SK-N-SH (cell line): ENCODE data around the gene TTC7B. TPM values are rescaled to one million over a fixed set of nuclear protein-coding genes. Genes with fewer than 3 reads are reported as not detected.

Experiments
- CTCF ChIA-PET: fragments of 300-600, 350-600 bp; formaldehyde crosslinking; extraction: SDS; loops from one replicate; lab custom pipeline; 2021; lab: Yijun Ruan, JAX
- POLR2A ChIA-PET: fragments of 350-600 bp; sonication (Branson Sonifier 250); formaldehyde crosslinking; extraction: SDS; loops from one replicate; lab custom pipeline; 2020; ENCODE audit warnings: antibody characterized with exemption, inconsistent platforms; lab: Yijun Ruan, JAX
- DNase-seq: peaks from one replicate; pipeline ENCODE4 v3.0.0; 2012
- H2AFZ ChIP-seq: fragments of 200-600 bp; sonication (generic); 2 replicates; pipeline ENCODE4 v1.8.1; 2016; ENCODE audit warnings: antibody characterized with exemption, mild to moderate bottlenecking, low read depth
- H3F3A ChIP-seq: fragments of 200-600 bp; sonication (generic); replicated peaks from 2 replicates; pipeline ENCODE3; 2016; ENCODE audit warnings: antibody characterized with exemption, mild to moderate bottlenecking; ENCODE audit not compliant: insufficient read depth
- H3K27ac ChIP-seq, 2 experiments: fragments of 200-500 bp in 1 of 2; fragments of 200-600 bp in 1 of 2; sonication (Bioruptor generic) in 1 of 2; sonication (generic), shearing (Covaris generic) in 1 of 2; 2 replicates each; pipeline versions ENCODE4 v1.5.1 to v1.6.1; 2014 to 2016; ENCODE audit warnings: low read depth in 2 of 2, inconsistent platforms in 1 of 2, low read length in 1 of 2, mild to moderate bottlenecking in 1 of 2, mixed read lengths in 1 of 2
- H3K27me3 ChIP-seq: fragments of 200-600 bp; sonication (generic), shearing (Covaris generic); 2 replicates; pipeline ENCODE4 v1.6.1; 2016; ENCODE audit warnings: mixed run types; ENCODE audit not compliant: insufficient read depth
- H3K36me3 ChIP-seq, 2 experiments: fragments of 200-500 bp in 1 of 2; fragments of 200-600 bp in 1 of 2; sonication (Bioruptor generic) in 1 of 2; sonication (generic) in 1 of 2; replicated peaks in 1 of 2; 2 replicates each; pipeline versions ENCODE3 to v1.5.1; 2014 to 2016; ENCODE audit warnings: low read length in 1 of 2, mild to moderate bottlenecking in 1 of 2; ENCODE audit not compliant: insufficient read depth in 2 of 2, control insufficient read depth in 1 of 2
- H3K4me1 ChIP-seq, 2 experiments: fragments of 200-500 bp in 1 of 2; fragments of 200-600 bp in 1 of 2; sonication (Bioruptor generic) in 1 of 2; sonication (generic), shearing (Covaris generic) in 1 of 2; 2 replicates each; pipeline versions ENCODE4 v1.5.1 to v1.6.1; 2014 to 2016; ENCODE audit warnings: low read depth in 1 of 2, low read length in 1 of 2, mixed run types in 1 of 2; ENCODE audit not compliant: insufficient read depth in 2 of 2, control insufficient read depth in 1 of 2
- H3K4me2 ChIP-seq: fragments of 200-600 bp; sonication (generic), shearing (Covaris generic); 2 replicates; pipeline ENCODE4 v1.6.1; 2017; ENCODE audit warnings: mixed run types
- H3K4me3 ChIP-seq, 2 experiments: fragments of 200-500 bp in 1 of 2; fragments of 200-600 bp in 1 of 2; sonication (Bioruptor generic) in 1 of 2; sonication (generic), shearing (Covaris generic) in 1 of 2; 2 replicates each; pipeline versions ENCODE4 v1.5.1 to v1.8.1; 2014 to 2016; ENCODE audit warnings: low read depth in 2 of 2, inconsistent platforms in 1 of 2, low read length in 1 of 2, mild to moderate bottlenecking in 1 of 2, mixed read lengths in 1 of 2, moderate library complexity in 1 of 2
- H3K79me2 ChIP-seq: fragments of 200-600 bp; sonication (generic); 2 replicates; pipeline ENCODE4 v1.8.1; 2017; ENCODE audit warnings: mild to moderate bottlenecking; ENCODE audit not compliant: insufficient read depth
- H3K9ac ChIP-seq: fragments of 200-600 bp; sonication (generic); 2 replicates; pipeline ENCODE4 v1.6.1; 2017; ENCODE audit warnings: mixed run types
- H3K9me2 ChIP-seq: fragments of 200-600 bp; sonication (generic); 2 replicates; pipeline ENCODE4 v1.6.1; 2017; ENCODE audit warnings: mixed run types
- H3K9me3 ChIP-seq: fragments of 200-600 bp; sonication (generic); 2 replicates; pipeline ENCODE4 v1.6.1; 2017; ENCODE audit warnings: mixed run types, mild to moderate bottlenecking, moderate library complexity
- H4K20me1 ChIP-seq: fragments of 200-600 bp; sonication (generic); 2 replicates; pipeline ENCODE4 v1.6.1; 2017; ENCODE audit warnings: mild to moderate bottlenecking, mixed run types; ENCODE audit not compliant: insufficient read depth
- CHD2 ChIP-seq: fragments of 150-350 bp; IDR thresholded peaks from 2 replicates; pipeline ENCODE4 v1.6.1; 2018; ENCODE audit warnings: low read length; ENCODE audit not compliant: partially characterized antibody
- ELF1 ChIP-seq: IDR thresholded peaks from 2 replicates; pipeline ENCODE4 v1.4.0; 2012
- GATA2 ChIP-seq: sonication (generic); formaldehyde crosslinking; IDR thresholded peaks from 2 replicates; pipeline ENCODE4 v1.5.0; 2020; ENCODE audit warnings: mild to moderate bottlenecking, missing genetic modification reagents
- JUND ChIP-seq: IDR thresholded peaks from 2 replicates; pipeline ENCODE4 v1.4.0; 2012
- MEF2A ChIP-seq: IDR thresholded peaks from 2 replicates; pipeline ENCODE4 v1.4.0; 2012; ENCODE audit warnings: low read depth, borderline replicate concordance
- MXI1 ChIP-seq: IDR thresholded peaks from 2 replicates; pipeline ENCODE4 v1.6.1; 2012; ENCODE audit warnings: mild to moderate bottlenecking, low read depth, low read length, improper control_type of control experiment
- NFIC ChIP-seq: IDR thresholded peaks from 2 replicates; pipeline ENCODE4 v1.4.0; 2012; ENCODE audit warnings: borderline replicate concordance
- POLR2AphosphoS5 ChIP-seq: IDR thresholded peaks from 2 replicates; pipeline ENCODE4 v1.6.1; 2012; ENCODE audit warnings: low read depth, low read length
- RFX5 ChIP-seq: IDR thresholded peaks from 2 replicates; pipeline ENCODE4 v1.6.1; 2012; ENCODE audit warnings: mild to moderate bottlenecking, improper control_type of control experiment, low read length
- RXRA ChIP-seq: IDR thresholded peaks from 2 replicates; pipeline ENCODE4 v1.4.0; 2012; ENCODE audit warnings: low read depth, mild to moderate bottlenecking, borderline replicate concordance
- SMC3 ChIP-seq: IDR thresholded peaks from 2 replicates; pipeline ENCODE4 v1.6.1; 2012; ENCODE audit warnings: low read depth, low read length, improper control_type of control experiment
- TEAD4 ChIP-seq: IDR thresholded peaks from 2 replicates; pipeline ENCODE4 v1.4.0; 2012; ENCODE audit warnings: mild to moderate bottlenecking, borderline replicate concordance; ENCODE audit not compliant: insufficient read depth
- WGBS: methylation state at CpG from one replicate; pipeline ENCODE4 v1.1.6; 2017; ENCODE audit warnings: low lambda C conversion rate; 5-methylcytosine and 5-hydroxymethylcytosine counted together
- polyA plus RNA-seq, 3 experiments: library from polyadenylated mRNA; depleted of rRNA; stranded (reverse); fragments of >200 nt; gene quantifications; 2 replicates each; pipeline ENCODE4 v1.2.3, GENCODE V29; 2012
- TF ChIP-seq, protein P1 (sequence below): fragments of 200-600 bp; sonication (generic); IDR thresholded peaks from 2 replicates; pipeline ENCODE4 v1.6.1; 2017; ENCODE audit warnings: antibody characterized with exemption, mild to moderate bottlenecking, moderate library complexity
- TF ChIP-seq, protein P2 (sequence below): IDR thresholded peaks from 2 replicates; pipeline ENCODE4; 2012
- TF ChIP-seq, protein P3 (sequence below): IDR thresholded peaks from 2 replicates; pipeline ENCODE4 v1.4.0; 2012; ENCODE audit warnings: low read depth, borderline replicate concordance
- TF ChIP-seq, protein P4 (sequence below): IDR thresholded peaks from 2 replicates; pipeline ENCODE4 v1.4.0; 2012; ENCODE audit warnings: low read depth
- TF ChIP-seq, protein P5 (sequence below): IDR thresholded peaks from 2 replicates; pipeline ENCODE4 v1.4.0; 2012; ENCODE audit warnings: low read depth, borderline replicate concordance

The TTC7B gene
- polyA plus RNA-seq, 1 of the 3 experiments (the other 2 are of a cell fraction) = 43.1 TPM

DNA sequence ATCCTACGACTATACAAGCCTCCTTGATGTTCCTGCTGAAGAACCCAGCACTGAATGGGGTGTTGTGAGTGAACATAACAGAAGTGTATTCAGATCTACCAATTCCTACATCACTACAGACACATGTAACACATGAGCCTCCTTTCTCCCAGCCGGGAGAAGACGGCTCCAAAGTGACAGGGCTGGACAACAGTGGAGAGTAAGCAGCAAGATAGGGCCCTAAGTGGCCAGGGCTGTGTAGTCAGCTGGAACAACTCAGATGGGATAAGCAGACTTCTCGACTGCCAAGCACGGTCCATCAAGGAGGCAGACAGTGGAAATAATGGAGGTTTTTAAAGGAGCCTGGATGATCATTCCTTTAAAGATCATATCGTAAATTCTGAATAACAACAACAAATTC is 73.5 kb downstream of the TTC7B start:
- Histone ChIP-seq H3F3A (no peaks in the 10 kb centered on the region), H2AFZ (no peak overlapping the region), H3K79me2 (no peaks in the 10 kb centered on the region), H3K4me3 (no peak overlapping the region), H3K9me2 (no peaks in the 10 kb centered on the region), H3K27me3 (no peaks in the 10 kb centered on the region), H3K36me3 (peaks cover 0 to 18% of the 10 kb centered on the region in 2 experiments), H4K20me1 (no peaks in the 10 kb centered on the region), H3K4me2 (no peak overlapping the region), H3K9ac (no peak overlapping the region), H3K9me3 (0 out of 2 replicates have a peak, but pooled peaks cover 4% of the 10 kb centered on the region), H3K27ac (no peak overlapping the region; a peak in 1 of 4 replicates), H3K4me1 (peaks cover 0 to 21% of the 10 kb centered on the region in 2 experiments; a peak in 2 of 4 replicates)
- no peak for DNase-seq
- ChIA-PET CTCF (interaction anchor here (1.0 to 5.4 kb wide), 2 partner anchors 15 to 22 kb away, joined by 3 to 28 read pairs; no protein-coding TSS in a partner anchor), POLR2A (no interaction called here)
- 77% methylated on average over 6 of the region's 6 CpGs for WGBS
- no peak for TF ChIP-seq NFIC

DNA sequence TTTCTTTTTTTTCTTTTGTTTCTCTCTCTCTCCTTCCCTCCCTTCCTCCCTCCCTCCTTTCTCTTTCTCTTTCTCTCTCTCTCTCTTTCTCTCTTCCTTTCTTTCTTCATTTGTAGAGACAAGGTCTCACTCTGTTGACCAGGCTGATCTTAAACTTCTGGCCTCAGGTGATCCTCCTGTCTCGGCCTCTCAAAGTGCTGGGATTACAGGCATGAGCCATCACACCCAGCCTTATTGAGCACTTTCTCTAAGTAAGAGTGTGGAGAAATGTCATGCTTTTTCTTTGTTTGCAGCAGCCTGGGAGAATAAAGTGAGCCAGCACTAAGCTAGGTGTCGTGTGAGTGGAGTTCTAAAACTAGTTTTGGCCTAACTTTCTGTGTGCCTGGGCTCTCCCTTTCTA is 74.0 kb downstream of the TTC7B start:
- Histone ChIP-seq H3F3A (no peaks in the 10 kb centered on the region), H3K9me2 (no peaks in the 10 kb centered on the region), H3K4me1 (peaks cover 0 to 21% of the 10 kb centered on the region in 2 experiments; a peak in 2 of 4 replicates), H3K27me3 (no peaks in the 10 kb centered on the region), H3K9ac (no peak overlapping the region), H3K4me3 (no peak overlapping the region), H2AFZ (no peak overlapping the region), H3K79me2 (no peaks in the 10 kb centered on the region)
- CTCF ChIA-PET = interaction anchor here (0.8 to 5.4 kb wide), 2 partner anchors 16 to 45 kb away, joined by 3 to 28 read pairs; no protein-coding TSS in a partner anchor
- POLR2A ChIA-PET = no interaction called here
- DNase-seq = no peak
- TF ChIP-seq POLR2AphosphoS5 (no peak), TEAD4 (no peak), RXRA (no peak), CHD2 (no peak)
- TF ChIP-seq, all 33 proteins: peak for 0
- H3K9me3 ChIP-seq = no peaks in the 10 kb centered on the region
- H3K27ac ChIP-seq = no peak overlapping the region; a peak in 1 of 4 replicates
- H3K4me2 ChIP-seq = no peak overlapping the region
- 89% methylated on average over 2 of the region's 2 CpGs for WGBS
- peaks cover 0 to 14% of the 10 kb centered on the region in 2 experiments for H3K36me3 ChIP-seq
- H4K20me1 ChIP-seq = no peaks in the 10 kb centered on the region

DNA sequence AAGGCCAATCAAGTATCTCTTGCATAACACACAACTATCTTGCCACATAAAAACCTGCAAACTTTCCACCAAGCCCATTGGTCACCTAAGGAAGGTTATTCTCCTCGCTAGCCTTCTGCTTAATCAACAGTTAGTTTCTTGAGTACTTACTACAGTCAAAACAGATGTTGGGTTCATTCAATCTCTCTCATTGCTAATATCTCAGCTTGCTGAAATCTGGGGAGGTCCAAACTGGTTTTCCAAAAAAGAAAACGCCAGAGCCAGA is 74.6 kb downstream of the TTC7B start:
- Histone ChIP-seq H3K27me3 (no peaks in the 10 kb centered on the region), H3K9ac (no peak overlapping the region), H3K9me3 (no peaks in the 10 kb centered on the region), H4K20me1 (no peaks in the 10 kb centered on the region), H2AFZ (no peak overlapping the region), H3K4me2 (no peak overlapping the region), H3K27ac (no peak overlapping the region), H3K4me3 (no peak overlapping the region), H3K36me3 (peaks cover 0 to 13% of the 10 kb centered on the region in 2 experiments), H3F3A (no peaks in the 10 kb centered on the region), H3K9me2 (no peaks in the 10 kb centered on the region), H3K4me1 (peaks cover 0 to 21% of the 10 kb centered on the region in 2 experiments; a peak in 2 of 4 replicates), H3K79me2 (no peaks in the 10 kb centered on the region)
- WGBS = 88% methylated on average over 2 of the region's 2 CpGs
- POLR2A ChIA-PET = no interaction called here
- no peak for DNase-seq
- CTCF ChIA-PET = interaction anchor here (0.8 kb wide), 1 partner anchor 44 kb away, joined by 3 read pairs; no protein-coding TSS in a partner anchor
- TF ChIP-seq JUND (no peak), MEF2A (no peak), RXRA (no peak), MXI1 (no peak), GATA2 (CRISPR knock-in tag) (no peak), SMC3 (no peak), ELF1 (no peak), RFX5 (no peak), POLR2AphosphoS5 (no peak)
- TF ChIP-seq, protein P1, sequence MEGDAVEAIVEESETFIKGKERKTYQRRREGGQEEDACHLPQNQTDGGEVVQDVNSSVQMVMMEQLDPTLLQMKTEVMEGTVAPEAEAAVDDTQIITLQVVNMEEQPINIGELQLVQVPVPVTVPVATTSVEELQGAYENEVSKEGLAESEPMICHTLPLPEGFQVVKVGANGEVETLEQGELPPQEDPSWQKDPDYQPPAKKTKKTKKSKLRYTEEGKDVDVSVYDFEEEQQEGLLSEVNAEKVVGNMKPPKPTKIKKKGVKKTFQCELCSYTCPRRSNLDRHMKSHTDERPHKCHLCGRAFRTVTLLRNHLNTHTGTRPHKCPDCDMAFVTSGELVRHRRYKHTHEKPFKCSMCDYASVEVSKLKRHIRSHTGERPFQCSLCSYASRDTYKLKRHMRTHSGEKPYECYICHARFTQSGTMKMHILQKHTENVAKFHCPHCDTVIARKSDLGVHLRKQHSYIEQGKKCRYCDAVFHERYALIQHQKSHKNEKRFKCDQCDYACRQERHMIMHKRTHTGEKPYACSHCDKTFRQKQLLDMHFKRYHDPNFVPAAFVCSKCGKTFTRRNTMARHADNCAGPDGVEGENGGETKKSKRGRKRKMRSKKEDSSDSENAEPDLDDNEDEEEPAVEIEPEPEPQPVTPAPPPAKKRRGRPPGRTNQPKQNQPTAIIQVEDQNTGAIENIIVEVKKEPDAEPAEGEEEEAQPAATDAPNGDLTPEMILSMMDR = no peak
- TF ChIP-seq, protein P2, sequence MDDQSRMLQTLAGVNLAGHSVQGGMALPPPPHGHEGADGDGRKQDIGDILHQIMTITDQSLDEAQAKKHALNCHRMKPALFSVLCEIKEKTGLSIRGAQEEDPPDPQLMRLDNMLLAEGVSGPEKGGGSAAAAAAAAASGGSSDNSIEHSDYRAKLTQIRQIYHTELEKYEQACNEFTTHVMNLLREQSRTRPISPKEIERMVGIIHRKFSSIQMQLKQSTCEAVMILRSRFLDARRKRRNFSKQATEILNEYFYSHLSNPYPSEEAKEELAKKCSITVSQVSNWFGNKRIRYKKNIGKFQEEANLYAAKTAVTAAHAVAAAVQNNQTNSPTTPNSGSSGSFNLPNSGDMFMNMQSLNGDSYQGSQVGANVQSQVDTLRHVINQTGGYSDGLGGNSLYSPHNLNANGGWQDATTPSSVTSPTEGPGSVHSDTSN = no peak
- TF ChIP-seq, protein P3, sequence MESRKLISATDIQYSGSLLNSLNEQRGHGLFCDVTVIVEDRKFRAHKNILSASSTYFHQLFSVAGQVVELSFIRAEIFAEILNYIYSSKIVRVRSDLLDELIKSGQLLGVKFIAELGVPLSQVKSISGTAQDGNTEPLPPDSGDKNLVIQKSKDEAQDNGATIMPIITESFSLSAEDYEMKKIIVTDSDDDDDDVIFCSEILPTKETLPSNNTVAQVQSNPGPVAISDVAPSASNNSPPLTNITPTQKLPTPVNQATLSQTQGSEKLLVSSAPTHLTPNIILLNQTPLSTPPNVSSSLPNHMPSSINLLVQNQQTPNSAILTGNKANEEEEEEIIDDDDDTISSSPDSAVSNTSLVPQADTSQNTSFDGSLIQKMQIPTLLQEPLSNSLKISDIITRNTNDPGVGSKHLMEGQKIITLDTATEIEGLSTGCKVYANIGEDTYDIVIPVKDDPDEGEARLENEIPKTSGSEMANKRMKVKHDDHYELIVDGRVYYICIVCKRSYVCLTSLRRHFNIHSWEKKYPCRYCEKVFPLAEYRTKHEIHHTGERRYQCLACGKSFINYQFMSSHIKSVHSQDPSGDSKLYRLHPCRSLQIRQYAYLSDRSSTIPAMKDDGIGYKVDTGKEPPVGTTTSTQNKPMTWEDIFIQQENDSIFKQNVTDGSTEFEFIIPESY = no peak
- TF ChIP-seq, protein P4, sequence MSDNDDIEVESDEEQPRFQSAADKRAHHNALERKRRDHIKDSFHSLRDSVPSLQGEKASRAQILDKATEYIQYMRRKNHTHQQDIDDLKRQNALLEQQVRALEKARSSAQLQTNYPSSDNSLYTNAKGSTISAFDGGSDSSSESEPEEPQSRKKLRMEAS = no peak
- TF ChIP-seq, protein P5, sequence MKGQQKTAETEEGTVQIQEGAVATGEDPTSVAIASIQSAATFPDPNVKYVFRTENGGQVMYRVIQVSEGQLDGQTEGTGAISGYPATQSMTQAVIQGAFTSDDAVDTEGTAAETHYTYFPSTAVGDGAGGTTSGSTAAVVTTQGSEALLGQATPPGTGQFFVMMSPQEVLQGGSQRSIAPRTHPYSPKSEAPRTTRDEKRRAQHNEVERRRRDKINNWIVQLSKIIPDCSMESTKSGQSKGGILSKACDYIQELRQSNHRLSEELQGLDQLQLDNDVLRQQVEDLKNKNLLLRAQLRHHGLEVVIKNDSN = no peak
